Heart left ventricle (tissue), 13 donors: ENCODE data around the gene ABCC3.

Experiments
- CTCF ChIP-seq, 12 donors: fragments of 200-600 bp; sonication (generic) in 4 of 12; IDR thresholded peaks; one replicate each; pipeline versions ENCODE4 v1.5.0 to v1.8.0; 2018 to 2022; ENCODE audit warnings: antibody characterized with exemption in 12 of 12, mild to moderate bottlenecking in 5 of 12
- POLR2A ChIP-seq, 2 donors: fragments of 450-650 bp; IDR thresholded peaks; one replicate each; pipeline ENCODE4 v1.6.1; 2017; ENCODE audit warnings: antibody characterized with exemption in 2 of 2, mild to moderate bottlenecking in 2 of 2, moderate library complexity in 2 of 2
- donor health status: ischemic (EF 13 %, LVEDD 7.1; RV severe dilation, severe dysfunction).
- donor health status: DM: no; HTN: yes; CAD: no.
- donor health status: DM: no; HTN: no; CAD: no.
- donor health status: ischemic (EF 25% LVEDD 6.9; RV normal size, moderate dysfunction).
- donor health status: ischemic (EF 25% LVEDD 5.7; RV mildly dilated, moderate dysfunction).
- donor health status: ischemic (EF 35%, LVEDD 5.7; RV mildly dilated, moderate dysfunction).
- donor health status: nonischemic (EF 11% LVEDD 7.7; RV severe dilation, severe dysfunction).
- donor health status: DM: yes; HTN: yes; CAD: no.
- donor health status: PGD.
- donor health status: ischemic (EF 29% LVEDD 5.4; RV normal size, mild dysfunction).
- donor health status: nonischemic (EF 23%, LVEDD 6.1; RV moderate dilation, normal function).

- TF ChIP-seq CTCF (IDR thresholded peaks at IDR 0.05) (no peak), POLR2A (IDR thresholded peaks at IDR 0.05) (no peak)
Observed at GRCh38 chr17:50635982-50636803, 1.5 kb downstream of the ABCC3 start.
